ENCODE results near the gene PRR22.

GRCh38 chr19:5827891-5828660, 43.5 kb upstream of the PRR22 start:
- TF ChIP-seq CTCF (IDR thresholded peaks at IDR 0.05; ENCODE audit: poor library complexity) (no peak), EZH2phosphoT487 (IDR thresholded peaks at IDR 0.05; ENCODE audit: low read depth, severe bottlenecking, unreplicated experiment) (no peak)

Measured in hepatocyte (in vitro differentiated cells).